Activated CD8-positive, alpha-beta memory T cell treated with anti-CD3 and anti-CD28 coated beads, Interleukin-2, amount 50 U/mL, for 1 hour (primary cell): Measurements from ENCODE around the gene TIGD3.

Experiments
- DNase-seq: peaks from one replicate; pipeline ENCODE4 v3.0.0-alpha.2; 2020; ENCODE audit errors: extremely low read depth

The TIGD3 gene

DNA sequence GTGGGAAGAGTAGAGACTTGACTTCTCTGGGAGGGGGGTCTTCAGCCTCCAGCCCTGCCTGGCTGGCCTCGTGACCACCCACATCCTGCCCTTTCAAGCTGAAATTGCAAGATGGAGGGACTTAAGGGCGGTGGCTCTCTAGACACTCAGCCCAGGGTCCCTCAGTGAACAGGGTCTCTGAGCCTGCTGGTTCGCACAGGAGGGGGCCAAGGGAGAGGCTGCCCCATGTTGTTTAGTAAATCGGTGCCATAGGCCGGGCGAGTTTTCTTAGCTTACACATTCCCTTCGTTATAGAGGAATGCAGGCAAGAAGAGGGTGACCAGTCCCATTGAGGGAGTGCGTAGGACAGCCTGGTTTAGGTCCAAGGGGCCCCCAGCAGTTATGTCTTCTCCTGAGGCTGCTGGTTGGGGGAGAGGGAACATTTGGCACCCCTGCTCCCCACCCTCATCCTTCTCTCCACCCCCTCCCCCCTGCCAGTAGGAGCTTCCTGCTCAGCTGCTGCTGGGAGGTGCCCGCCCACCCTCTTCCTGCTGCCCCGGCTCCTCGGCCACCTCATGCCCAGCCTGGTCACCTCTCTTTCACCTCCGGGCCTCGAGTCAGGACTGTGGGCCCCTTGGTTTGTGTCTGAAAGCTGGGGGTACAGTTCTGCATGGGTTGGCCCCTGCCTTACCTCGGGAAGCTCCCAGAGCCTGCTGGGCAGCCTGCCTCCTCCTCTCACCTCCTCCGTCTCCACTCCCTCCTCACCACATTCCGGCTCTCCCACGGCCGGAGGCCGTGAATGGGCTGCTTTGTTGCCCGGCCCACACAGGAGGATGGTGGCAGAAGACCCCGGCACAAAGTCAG lies 35.8 kb downstream of the TIGD3 start:
- no peak for DNase-seq

GRCh38 chr11:65390996-65391395 lies 36.4 kb downstream of the TIGD3 start:
- DNase-seq, result no peak

DNA sequence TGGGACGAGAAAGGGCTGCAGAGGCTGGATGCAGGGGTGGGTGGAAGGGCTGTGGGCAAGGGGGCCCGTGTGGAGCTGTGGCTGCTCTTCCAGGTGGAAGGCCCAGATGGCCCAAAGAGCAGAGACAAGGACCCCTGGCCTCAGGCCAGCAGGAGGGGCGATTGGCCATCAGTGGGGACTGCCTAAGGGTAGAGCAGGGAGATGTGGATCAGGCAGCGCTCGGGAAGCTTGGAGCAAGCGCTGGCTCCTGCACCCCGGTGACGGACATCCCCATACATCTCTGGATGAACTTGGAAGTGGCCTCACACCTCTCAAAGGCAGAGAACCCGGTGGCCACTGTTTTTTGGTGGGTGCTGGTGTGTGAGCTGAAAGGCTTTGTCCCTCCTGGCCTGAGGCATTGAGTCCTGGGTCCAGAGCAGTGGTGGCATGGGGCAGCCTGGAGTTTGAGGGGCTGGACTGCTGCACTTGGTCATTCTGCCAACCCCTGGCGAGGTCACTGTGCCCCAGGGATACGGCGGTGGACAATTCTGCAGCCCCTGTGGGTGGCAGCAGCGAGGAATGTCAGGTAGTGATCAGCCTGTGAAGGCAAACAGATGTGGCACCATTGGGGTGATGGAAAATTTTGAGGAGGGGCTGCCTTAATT lies 37.8 kb downstream of the TIGD3 start:
- no peak for DNase-seq

DNA sequence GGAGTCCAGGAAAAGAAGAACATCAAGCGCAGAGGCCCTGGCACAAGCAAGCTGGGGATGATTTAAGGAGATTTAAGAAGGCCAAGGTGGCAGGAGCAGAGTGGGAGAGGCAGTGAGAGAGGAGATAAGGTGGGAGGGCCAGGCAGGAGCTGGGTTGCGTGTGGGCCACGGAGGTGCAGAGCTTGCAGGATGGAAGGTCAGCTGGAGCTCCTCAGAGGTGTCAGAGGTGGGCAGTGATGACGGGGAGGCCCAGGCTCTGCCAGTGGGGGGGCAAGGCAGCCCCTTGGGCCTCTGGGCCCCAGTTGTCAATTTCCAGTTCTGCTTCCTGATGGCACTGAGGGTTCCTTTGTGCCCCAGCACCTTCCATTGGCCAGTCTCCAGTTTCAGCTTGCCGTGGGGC lies 38.3 kb downstream of the TIGD3 start:
- DNase-seq, result no peak

GRCh38 chr11:65393513-65394079 lies 39.0 kb downstream of the TIGD3 start:
- no peak for DNase-seq

- DNase-seq, result no peak
These were observed 39.6 kb downstream of the TIGD3 start for GRCh38 chr11:65394125-65394536.

DNA sequence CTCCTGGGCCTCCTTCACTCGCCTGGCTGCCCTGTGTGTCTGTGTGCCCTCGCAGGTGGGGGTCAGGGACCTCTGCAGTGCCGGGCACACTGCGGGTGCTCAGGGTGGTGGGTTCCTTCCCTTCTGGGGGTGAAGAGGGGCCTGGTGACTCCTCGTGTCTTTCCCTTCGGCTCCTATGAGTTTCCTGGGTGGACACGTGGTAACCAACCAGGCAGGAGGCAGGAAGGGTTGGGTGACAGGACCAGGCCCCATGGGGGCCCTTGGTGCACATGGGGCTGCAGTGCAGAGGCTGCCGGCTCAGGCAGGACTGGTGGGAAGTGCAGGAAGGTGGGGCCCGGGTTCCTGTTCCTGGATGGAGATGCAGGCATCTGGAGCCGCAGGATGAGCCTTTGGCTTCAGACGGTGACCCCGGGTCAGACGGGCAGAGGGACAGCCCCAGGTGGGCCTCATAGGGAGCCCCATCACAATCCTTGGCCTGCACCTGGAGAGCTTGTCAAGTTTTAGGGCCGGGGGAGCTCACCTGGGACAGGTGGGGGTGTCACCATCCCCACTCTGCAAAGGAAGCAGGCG lies 41.5 kb downstream of the TIGD3 start:
- DNase-seq, result no peak

GRCh38 chr11:65396769-65397745 lies 42.5 kb downstream of the TIGD3 start:
- no peak for DNase-seq

- DNase-seq, result no peak
These were observed 43.9 kb downstream of the TIGD3 start for GRCh38 chr11:65398362-65398910.

GRCh38 chr11:65399249-65399648 lies 44.7 kb downstream of the TIGD3 start:
- no peak for DNase-seq

- DNase-seq, result no peak
These were observed 45.3 kb downstream of the TIGD3 start for GRCh38 chr11:65399845-65400244.

DNA sequence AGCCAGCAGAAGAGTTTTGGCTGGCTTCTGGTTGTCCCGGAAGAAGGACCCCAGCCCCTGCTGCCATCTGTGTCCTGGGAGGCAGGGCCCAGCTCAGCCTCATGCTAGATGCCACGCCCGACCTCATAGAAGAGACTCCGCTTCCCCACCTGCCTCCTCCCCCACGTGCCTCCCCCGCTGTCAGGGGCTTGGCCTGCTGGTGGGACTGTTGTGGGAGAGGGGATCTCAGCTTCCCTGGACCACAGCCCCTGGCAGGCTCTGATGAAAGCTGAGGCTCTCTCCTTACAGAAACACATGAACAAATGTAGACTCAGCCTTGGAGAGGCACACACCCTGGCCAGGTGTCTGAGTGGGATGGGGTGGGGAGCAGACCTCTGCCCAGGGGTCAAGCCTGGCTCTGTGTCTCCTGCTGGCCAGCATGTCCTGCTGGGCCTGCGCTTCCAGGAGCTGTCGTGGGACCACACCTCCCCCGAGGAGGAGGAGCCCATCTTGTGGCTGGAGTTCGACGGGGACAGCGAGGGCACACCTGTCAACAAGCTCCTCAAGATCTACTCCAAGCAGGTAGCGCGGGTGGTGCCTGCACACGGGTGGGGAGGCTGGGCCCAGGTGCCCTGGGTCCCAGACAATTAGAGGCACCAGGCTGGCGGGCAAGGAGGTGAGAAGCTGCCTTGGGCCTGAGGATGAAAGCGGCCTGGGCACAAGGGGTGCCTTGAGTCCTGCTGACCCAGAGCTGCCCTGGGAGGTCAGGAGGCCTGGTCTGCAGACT lies 45.9 kb downstream of the TIGD3 start:
- no peak for DNase-seq

- no peak for DNase-seq
These were observed 46.7 kb downstream of the TIGD3 start for GRCh38 chr11:65401073-65401802.

DNA sequence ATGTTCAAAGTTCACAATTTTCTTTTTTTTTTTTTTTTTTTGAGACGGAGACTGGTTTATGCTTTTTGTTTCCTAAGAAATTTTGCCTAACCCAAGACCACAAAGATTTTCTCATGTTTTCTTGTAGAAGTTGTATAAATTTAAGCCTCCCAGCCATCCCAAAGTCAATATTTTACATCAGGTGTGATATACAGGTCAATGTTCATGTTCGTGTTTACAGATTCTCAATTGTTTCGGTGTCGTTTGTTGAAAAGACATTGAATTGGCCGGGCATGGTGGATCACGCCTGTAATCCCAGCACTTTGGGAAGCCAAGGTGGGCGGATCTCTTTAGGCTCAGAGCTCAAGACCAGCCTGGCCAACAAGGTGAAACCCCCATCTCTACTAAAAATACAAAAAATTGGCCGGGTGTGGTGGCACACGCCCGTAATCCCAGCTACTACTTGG lies 47.3 kb downstream of the TIGD3 start:
- no peak for DNase-seq

GRCh38 chr11:65402790-65403189 lies 48.2 kb downstream of the TIGD3 start:
- no peak for DNase-seq

DNA sequence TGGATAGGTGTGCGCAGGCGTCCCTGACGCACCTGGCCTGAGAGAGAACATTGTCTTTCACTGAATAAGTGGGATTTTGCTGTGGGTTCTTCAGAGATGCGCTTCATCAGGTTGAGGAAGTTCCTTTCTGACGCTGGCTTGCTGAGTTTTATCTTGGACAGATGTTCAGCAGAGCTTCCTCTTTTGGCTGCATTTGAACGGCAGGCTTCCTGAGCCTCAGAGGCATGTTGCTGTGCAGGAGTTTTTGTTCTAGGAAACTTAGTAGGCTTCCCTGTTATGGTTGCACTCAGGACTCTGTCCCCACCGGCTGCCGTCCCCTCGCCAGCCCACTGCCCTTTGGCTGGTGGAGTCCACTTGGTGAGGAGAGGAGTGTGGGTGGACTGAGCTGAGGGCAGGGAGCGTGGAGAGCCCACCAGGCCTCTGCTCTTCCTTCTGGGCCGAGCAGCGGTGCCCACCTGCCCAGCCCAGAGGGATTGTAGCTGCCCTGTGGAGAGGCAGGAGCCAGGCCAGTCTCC lies 49.1 kb downstream of the TIGD3 start:
- DNase-seq, result no peak

- no peak for DNase-seq
These were observed 49.7 kb downstream of the TIGD3 start for GRCh38 chr11:65404210-65404609.

DNA sequence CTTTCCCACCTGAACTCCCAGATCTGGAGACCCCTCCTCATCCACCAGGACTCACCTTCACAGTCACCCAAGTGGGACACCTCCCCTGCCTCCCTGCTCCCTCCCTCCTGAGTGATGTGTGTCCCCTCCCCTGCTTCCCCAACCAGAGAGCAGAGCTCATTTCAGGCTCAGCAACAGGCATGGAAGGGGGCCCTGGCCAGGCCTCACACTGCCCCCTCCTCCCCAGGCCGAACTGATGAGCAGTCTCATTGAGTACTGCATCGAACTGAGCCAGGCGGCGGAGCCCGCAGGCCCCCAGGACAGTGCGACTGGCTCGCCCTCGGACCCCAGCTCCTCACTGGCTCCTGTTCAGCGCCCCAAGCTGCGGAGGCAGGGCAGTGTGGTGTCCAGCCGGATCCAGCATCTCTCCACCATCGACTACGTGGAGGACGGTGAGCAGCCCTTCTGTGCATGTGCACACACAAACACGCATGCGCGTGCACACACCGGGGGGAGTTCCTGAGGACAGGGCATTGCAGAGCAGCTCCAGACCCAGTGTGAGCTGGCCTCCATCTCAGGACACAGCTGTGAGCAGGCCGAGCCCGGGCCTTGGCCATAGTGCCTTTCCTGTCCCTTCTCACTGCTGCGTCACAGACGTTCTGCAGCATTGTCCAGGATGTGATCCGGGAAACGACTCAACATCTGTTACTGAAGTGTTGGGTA lies 50.2 kb downstream of the TIGD3 start:
- DNase-seq, result no peak
